NK-92 (cell line): Measurements from ENCODE around the gene CWF19L1.

Experiments
- DNase-seq: peaks from one replicate; lab custom pipeline; 2025; ENCODE audit not compliant: unreplicated experiment; lab: John Stamatoyannopoulos, UW

CWF19L1 gene

DNA sequence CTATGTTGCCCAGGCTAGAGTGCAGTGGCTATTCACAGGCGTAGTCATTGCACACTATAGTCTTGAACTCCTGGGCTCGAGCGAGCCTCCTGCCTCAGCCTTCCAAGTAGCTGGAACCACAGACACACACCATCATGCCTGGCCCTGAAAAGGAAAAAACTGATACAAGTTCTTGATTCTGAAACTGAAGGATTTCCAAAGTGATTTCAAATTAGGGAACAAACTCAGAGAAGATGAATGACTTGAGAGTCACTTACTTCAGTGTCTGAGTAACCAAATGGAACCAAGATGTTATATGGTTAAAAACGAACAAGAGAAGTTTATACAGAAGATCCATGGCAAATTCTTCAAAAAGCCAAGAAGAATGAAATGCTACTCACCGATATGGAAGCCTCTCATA lies 14.4 kb downstream of the CWF19L1 start:
- no peak for DNase-seq

GRCh38 chr10:100248820-100249219 lies 18.6 kb downstream of the CWF19L1 start:
- DNase-seq, result no peak

GRCh38 chr10:100245484-100246220 lies 21.8 kb downstream of the CWF19L1 start:
- DNase-seq, result no peak

DNA sequence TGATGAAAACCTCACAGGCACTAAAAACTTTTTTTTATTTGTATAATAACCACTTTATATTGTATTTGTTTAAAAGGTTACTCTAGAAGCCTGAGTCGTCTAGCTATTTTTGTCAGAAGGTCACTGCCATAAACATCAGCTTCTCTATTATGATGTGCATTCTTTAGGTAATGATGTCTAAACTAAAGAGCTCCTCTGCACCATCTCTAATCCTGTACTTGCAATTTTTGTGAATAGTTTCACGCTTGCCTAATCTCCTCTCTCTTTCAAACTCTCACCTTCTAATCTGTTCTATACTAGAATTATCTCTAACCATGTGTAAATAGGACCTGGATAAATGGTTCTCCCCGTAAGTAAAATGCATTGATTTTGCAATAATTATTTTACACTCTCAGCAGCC lies 27.6 kb downstream of the CWF19L1 start:
- DNase-seq, result no peak

DNA sequence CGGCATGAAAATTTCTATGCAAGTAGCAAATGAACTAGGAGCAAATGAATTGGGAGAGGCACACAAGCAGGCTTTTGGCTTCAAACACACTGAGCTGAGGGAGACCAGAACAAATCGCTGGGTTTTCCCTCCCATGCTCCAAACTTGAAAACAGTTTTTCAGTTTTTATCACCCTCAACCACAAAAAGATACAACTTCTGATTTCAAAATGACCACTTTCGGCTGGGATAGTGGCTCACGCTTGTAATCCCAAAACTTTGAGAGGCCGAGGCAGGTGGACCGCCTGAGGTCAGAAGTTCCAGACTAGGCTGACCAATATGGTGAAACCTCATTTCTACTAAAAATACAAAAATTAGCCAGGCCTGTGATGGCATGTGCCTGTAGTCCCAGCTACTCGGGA lies 29.0 kb downstream of the CWF19L1 start:
- DNase-seq, result no peak

DNA sequence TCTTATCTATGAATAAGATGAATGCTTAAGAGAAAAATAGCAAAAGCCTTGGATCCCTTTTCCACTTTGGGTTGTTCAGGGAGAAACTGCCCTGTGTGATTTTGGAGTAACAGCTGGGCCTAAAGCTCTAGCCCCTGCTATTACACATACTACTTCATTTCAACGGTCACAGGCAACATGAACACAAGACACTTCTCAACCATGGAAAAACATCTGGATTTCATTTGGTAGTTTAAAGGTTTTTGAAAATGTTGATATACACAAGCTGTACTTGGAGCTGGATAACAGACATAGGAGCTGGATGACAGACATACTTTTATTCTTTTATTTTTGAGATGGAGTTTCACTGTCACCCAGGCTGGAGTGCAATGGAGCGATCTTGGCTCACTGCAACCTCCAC lies 35.3 kb downstream of the CWF19L1 start:
- no peak for DNase-seq

GRCh38 chr10:100229819-100230422 lies 37.5 kb downstream of the CWF19L1 start:
- DNase-seq, result no peak

- DNase-seq, result no peak
Measured at GRCh38 chr10:100223879-100224278, 43.6 kb downstream of the CWF19L1 start.

- no peak for DNase-seq
Measured at GRCh38 chr10:100222529-100222928, 44.9 kb downstream of the CWF19L1 start.

GRCh38 chr10:100216006-100216405 lies 51.4 kb downstream of the CWF19L1 start:
- DNase-seq, result no peak

DNA sequence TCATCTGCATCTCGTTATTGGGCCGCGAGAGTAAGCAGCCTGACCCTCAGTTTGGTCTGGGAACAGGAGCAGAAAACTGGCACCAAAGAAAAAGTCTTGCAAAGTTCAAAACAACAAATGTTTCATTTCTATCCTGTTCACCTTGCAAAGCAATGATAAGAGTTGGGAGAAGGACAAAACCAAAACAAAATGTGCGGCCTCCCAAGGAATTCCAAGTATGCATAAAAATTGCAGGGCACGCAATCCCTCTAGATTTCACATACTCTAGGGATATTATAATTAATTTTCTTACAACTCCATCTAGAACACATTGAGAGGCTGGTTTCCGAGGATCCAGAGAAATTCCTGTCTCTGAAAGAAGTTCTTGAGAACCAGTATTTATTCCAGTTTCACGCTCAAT lies 58.1 kb downstream of the CWF19L1 start:
- no peak for DNase-seq

- no peak for DNase-seq
Measured at GRCh38 chr10:100208276-100208675, 59.2 kb downstream of the CWF19L1 start.

GRCh38 chr10:100204370-100204769 lies 63.1 kb downstream of the CWF19L1 start:
- DNase-seq, result no peak

- no peak for DNase-seq
Measured at GRCh38 chr10:100201549-100201948, 65.9 kb downstream of the CWF19L1 start.

DNA sequence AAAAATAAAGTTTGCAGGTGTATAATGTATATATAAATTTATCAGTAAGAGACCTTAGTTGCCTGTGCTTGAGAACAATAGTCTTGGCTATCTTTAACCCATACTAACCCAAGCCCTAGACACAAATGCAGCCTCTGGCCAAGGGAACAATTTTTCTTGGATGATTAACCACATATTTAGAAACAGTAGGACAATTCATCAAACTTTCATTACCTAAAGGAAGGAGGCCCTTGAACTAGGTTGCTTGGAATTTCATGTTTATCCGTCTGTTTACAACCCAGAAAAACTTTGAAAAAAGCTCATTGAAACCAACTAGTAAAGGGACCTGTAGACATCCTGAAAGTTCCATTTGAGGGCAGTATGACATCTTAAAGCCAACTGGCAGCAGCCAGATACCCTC lies 72.7 kb downstream of the CWF19L1 start:
- DNase-seq, result no peak

GRCh38 chr10:100192350-100192749 lies 75.1 kb downstream of the CWF19L1 start:
- DNase-seq, result no peak

DNA sequence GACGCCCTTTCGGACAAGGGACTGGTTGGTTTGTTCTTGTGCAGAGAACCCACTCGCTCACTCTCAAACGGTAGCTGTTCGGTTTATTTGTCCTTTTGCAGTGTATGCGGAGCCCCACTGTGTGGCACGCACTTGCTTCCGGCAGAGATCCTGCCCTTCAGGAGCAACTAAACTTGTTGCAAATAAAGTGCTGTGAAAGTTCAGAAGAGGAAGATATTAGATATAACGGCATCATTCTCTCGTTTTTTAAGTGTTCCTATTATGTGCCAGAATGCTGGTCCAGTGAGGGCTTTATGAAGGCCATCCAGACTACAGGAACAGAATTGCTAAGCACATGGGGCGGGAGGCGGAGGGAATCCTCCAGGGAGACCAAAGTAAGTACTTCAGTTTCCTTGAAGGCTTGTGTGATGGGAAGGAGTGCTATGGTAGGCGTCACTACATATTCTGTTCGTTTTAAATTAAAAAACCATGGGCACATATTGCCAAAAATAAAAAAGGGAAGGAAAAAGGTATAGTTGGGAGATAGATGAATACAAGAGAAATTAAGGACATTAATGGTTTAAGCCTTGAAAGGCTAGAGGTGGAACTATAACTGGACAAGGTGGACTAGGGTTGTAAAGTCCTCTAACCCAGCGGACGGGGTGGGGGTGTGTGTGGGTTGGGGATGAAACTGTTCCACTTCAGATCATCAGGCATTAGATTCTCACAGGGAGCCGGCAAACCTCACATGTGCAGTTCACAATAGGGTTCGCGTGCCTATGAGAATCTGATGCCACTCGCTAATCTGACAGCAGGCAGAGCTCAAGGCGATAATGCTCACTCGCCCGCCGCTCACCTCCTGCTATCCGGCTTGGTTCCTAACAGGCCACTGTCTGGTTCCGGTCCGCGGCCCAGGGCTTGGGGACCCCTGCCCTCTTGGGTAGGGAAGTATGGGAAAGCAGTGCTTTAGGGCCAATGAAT lies 80.9 kb downstream of the CWF19L1 start:
- no peak for DNase-seq

DNA sequence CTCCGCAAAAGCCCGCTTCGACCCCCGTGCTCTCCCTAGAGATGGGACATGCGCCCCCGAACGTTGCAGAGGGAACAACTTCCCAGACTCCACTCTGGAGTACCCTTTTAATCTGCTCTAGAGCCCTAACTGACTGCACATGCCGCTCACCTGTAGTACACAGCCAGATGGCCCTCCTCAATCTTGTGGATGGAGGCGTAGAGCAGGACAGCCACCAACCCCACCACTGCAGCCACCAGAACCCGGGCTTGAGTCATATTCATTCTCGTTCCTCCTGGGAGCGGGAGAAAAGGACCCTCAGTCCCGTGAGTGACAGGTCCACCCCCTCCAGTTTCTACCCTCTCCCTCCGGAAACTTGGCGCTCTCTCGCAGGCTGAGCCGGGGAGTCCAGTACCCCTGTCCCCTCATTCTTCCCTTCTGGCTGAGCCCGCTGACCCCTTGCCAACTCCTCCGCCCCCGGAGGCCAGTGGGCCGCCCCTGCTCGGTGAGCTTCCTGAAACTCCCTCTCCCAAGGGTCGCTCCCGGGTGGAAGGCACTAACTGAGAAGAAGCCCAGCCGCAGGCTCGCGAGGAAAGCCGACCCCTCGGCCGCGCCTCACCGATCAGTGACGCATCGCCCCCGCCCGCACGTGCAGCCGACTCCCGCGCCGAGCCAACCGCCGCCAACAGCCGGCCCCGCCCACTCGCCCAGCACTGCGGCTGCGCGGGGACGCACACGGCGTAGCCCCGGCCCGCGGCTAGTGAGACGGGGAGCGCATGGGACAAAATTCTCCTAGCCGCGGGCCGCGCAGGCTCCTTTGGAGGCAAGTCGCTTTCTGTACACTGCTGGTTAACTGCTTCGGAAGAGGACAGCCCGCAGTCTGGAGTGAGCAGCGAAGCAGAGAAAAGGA lies 81.8 kb downstream of the CWF19L1 start, which contains the start of gene ERLIN1:
Gene ERLIN1 (minus strand): TSS at position 666 of the 889 bp plus-strand sequence. CDS start 403 bp downstream, at position 263.
- DNase-seq, result peak; percentile 38

DNA sequence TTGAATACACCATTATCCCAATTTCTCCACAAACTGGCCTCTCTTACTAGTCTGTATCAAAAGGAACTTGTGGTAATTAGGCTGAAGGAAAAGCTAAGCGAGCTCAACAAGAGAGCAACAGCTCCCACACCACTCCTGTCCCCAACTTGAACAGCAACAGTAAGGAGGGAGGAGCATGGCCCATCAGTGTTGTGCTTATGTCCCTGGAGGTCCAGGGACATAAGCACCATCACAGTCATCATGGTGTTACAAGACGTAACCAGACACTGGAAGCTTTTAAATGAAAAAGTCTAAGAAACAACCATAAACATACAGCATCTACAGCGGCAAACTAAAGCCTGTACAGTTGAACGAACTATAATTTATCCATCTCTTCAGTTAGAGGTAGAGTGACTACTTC lies 82.6 kb downstream of the CWF19L1 start:
- DNase-seq, result no peak

DNA sequence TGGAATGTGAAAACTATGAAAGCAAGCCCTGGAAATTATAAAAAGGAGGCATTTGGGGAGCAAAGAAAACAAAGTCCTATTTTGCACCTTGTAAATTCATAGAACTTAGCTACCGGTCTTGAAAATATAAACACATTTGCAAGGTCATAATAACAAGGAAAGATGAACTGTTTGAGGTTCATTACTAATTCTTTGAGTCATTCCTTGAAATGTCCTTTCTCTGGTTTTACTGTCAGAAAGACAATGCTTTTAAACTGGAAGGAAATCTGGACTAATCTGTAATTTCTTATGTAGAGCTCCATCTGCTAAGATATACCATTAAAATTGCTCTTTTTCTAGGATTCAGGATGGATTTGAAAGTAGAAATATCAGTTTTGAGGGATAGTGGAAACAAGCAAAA lies 83.0 kb downstream of the CWF19L1 start:
- no peak for DNase-seq

DNA sequence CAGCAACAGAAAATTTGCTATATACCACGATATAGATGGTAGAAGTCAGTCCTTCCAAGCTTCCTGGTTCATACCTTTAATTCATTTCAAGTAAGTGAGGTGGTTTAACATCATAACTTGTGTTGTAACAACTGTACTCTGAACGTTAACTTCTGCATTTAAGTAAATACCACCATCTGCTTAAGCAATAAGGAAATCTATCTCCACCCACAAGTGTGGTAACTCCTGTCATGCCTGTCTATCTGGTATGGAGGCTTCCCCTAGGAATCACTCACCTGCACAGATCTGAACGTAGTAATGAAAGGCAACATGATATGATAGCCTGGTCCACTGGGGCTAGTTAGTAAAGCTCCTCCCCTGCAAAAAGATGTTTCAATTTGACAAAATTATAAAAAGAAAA lies 84.0 kb downstream of the CWF19L1 start:
- no peak for DNase-seq
